ENCODE measurements around the gene ARHGAP22. TPM values are rescaled to one million over a fixed set of nuclear protein-coding genes. Genes with fewer than 3 reads are reported as not detected.

ARHGAP22 gene
- total RNA-seq, 1 donor from 2014 or later: 5.1 TPM

DNA sequence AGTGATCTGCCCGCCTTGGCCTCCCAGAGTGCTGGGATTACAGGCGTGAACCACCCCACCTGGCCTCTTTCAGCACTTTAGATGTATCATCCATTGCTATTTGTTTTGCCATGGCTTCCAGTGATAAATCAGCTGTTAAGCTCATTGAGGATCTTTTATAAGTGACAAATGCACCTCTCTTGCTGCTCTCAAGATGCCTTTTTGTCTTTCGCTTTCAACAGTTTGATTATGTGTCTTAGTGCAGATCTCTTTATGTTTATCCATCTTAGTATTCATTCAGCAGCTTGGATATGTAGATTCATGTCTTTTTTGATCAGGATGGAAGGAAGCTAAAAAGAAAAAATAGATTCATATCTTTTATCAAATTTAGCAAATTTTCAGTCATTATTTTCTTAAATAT, 192.8 kb downstream of the ARHGAP22 start:
- no peak for DNase-seq (ENCODE audit: extremely low spot score, unreplicated experiment)
- Mint-ChIP-seq H3K27ac (no peak overlapping the region), H3K36me3 (peaks cover 47% of the 10 kb centered on the region), H3K27me3 (no peaks in the 10 kb centered on the region), H3K4me3 (no peak overlapping the region), H3K4me1 (ENCODE audit: unreplicated experiment) (peaks cover 6% of the 10 kb centered on the region), H3K9me3 (peaks cover 13% of the 10 kb centered on the region)
- no peak for TF ChIP-seq CTCF (conservative IDR thresholded peaks at IDR 0.05)

GRCh38 chr10:48411510-48411909, 193.4 kb downstream of the ARHGAP22 start:
- TF ChIP-seq CTCF (conservative IDR thresholded peaks at IDR 0.05): no peak

DNA sequence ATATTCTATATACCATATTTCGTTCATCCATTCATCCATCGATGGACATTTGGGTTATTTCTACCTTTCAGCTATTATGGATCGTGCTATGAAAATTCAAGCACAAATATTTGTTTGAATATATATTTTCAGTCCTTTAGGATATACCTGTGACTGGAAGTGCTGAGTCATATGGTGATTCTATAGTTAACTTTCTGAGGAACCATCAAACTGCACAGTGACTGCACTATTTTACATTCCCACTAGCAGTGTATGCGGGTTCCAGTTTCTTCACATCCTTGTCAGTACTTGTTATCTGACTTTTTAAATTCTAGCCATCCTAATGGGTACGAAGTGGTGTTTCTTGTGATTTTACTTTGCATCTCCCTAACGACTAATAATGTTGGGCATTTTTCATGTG, 194.4 kb downstream of the ARHGAP22 start:
- Mint-ChIP-seq H3K4me3 (no peak overlapping the region), H3K4me1 (ENCODE audit: unreplicated experiment) (no peaks in the 10 kb centered on the region), H3K27ac (no peak overlapping the region), H3K9me3 (peaks cover 7% of the 10 kb centered on the region), H3K36me3 (peaks cover 47% of the 10 kb centered on the region), H3K27me3 (no peaks in the 10 kb centered on the region)
- TF ChIP-seq CTCF (conservative IDR thresholded peaks at IDR 0.05): no peak
- DNase-seq (ENCODE audit: extremely low spot score, unreplicated experiment): no peak

More at GRCh38 chr10:48411510-48411909, 193.4 kb downstream of the ARHGAP22 start:
- no peak for DNase-seq (ENCODE audit: extremely low spot score, unreplicated experiment)
- no peak overlapping the region for H3K27ac Mint-ChIP-seq
- no peaks in the 10 kb centered on the region for H3K27me3 Mint-ChIP-seq
- H3K4me1 Mint-ChIP-seq (ENCODE audit: unreplicated experiment): peaks cover 1% of the 10 kb centered on the region
- peaks cover 13% of the 10 kb centered on the region for H3K9me3 Mint-ChIP-seq
- peaks cover 47% of the 10 kb centered on the region for H3K36me3 Mint-ChIP-seq
- no peak overlapping the region for H3K4me3 Mint-ChIP-seq

GRCh38 chr10:48406658-48407057, 198.2 kb downstream of the ARHGAP22 start:
- Mint-ChIP-seq H3K9me3 (no peaks in the 10 kb centered on the region), H3K27me3 (no peaks in the 10 kb centered on the region), H3K36me3 (peaks cover 25% of the 10 kb centered on the region), H3K4me1 (ENCODE audit: unreplicated experiment) (no peaks in the 10 kb centered on the region), H3K27ac (no peak overlapping the region), H3K4me3 (no peak overlapping the region)
- no peak for TF ChIP-seq CTCF (conservative IDR thresholded peaks at IDR 0.05)
- no peak for DNase-seq (ENCODE audit: extremely low spot score, unreplicated experiment)

DNA sequence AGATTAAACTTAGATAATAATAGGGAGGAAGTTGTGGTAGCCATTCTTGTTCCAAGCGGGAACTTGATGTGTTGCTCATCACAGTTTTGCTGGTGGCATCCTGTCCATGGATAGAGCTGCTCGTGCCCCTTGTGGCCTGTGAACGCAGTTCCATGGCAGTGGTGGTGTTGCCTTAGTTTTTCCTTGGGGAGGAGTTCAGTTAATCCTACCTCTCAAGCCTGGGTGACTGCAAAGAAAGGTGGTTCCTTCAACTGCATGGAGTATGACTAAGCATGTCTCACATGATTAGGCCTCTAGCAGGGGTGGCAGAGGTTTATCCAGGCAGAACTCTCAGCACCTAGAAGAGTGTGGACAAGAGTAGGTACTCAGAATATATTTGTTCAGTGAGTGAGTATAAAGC, 198.7 kb downstream of the ARHGAP22 start:
- Mint-ChIP-seq H3K4me3 (no peak overlapping the region), H3K27me3 (no peaks in the 10 kb centered on the region), H3K4me1 (ENCODE audit: unreplicated experiment) (no peaks in the 10 kb centered on the region), H3K9me3 (no peaks in the 10 kb centered on the region), H3K27ac (no peak overlapping the region), H3K36me3 (peaks cover 23% of the 10 kb centered on the region)
- no peak for TF ChIP-seq CTCF (conservative IDR thresholded peaks at IDR 0.05)
- DNase-seq (ENCODE audit: extremely low spot score, unreplicated experiment): no peak

DNA sequence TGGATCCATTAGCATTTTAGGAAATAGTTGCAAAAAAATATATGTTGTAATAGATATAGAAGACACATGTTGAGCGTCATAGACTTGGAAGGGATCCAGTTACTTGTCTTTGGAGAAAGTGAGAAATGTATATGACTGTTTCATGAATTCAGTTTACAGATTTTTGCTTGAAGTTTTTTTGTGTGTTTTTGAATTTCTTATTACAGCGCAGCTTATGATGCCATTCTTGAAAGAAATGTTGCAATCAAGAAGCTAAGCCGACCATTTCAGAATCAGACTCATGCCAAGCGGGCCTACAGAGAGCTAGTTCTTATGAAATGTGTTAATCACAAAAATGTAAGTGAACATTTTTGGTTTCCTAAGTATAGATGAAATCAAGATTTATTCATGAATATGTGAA, 200.2 kb downstream of the ARHGAP22 start:
- no peak for TF ChIP-seq CTCF (conservative IDR thresholded peaks at IDR 0.05)
- Mint-ChIP-seq H3K27ac (no peak overlapping the region), H3K4me3 (no peak overlapping the region), H3K27me3 (no peaks in the 10 kb centered on the region), H3K9me3 (no peaks in the 10 kb centered on the region), H3K36me3 (peaks cover 8% of the 10 kb centered on the region), H3K4me1 (ENCODE audit: unreplicated experiment) (peaks cover 12% of the 10 kb centered on the region)
- DNase-seq (ENCODE audit: extremely low spot score, unreplicated experiment): no peak
